ENCODE data around the gene ELOVL1. TPM values are rescaled to one million over a fixed set of nuclear protein-coding genes. Genes with fewer than 3 reads are reported as not detected.

Gene ELOVL1
- total and polyA plus RNA-seq, 10 of the 15 experiments (the other 5 are each of a cell fraction or from before 2014, with no cell fraction given), result 58.5 to 139 (median 89.8) TPM

GRCh38 chr1:43376723-43377235 is 9.0 kb upstream of the ELOVL1 start:
- no peak overlapping the region for H2AFZ ChIP-seq (ENCODE audit: control insufficient read depth, low read depth, low read length)
- ChIA-PET CTCF (interaction anchor here (0.6 to 3.5 kb wide), 7 partner anchors 9 to 150 kb away, joined by 3 to 14 read pairs (median 7); partner anchors contain the start of genes MED8 and SZT2), SMC1A (ENCODE audit: uncharacterized antibody, unreplicated experiment) (interaction anchor here (1.3 to 1.6 kb wide), 6 partner anchors 8 to 150 kb away, joined by 3 to 9 read pairs (median 5); partner anchors contain the start of genes CDC20 and ELOVL1), POLR2A (interaction anchor here (0.7 to 1.2 kb wide), 4 partner anchors 16 to 36 kb away, joined by 3 to 5 read pairs (median 4); partner anchors contain the start of gene CDC20), RAD21 (ENCODE audit: unreplicated experiment) (interaction anchor here (2.6 kb wide), 1 partner anchor 138 kb away, joined by 10 read pairs; no protein-coding TSS in a partner anchor)
- intact Hi-C loops (cut with micrococcal nuclease; ENCODE audit: unreplicated experiment) (no loop called here), in situ Hi-C loops (cut with MboI) (no loop called here)
- BruUV-seq (replicated peaks), result no TSS peak
- FAIRE-seq, result no peak
- H3K27me3 ChIP-seq (replicated peaks in 1 of 2; ENCODE audit: control insufficient read depth in 2 of 2, insufficient read depth in 2 of 2, low read length in 1 of 2), result no peaks in the 10 kb centered on the region
- TF ChIP-seq ZNF24 (IDR thresholded peaks at IDR 0.05) (no peak), MEF2B (IDR thresholded peaks at IDR 0.05; ENCODE audit: partially characterized antibody, poor library complexity, severe bottlenecking) (no peak), CUX1 (IDR thresholded peaks at IDR 0.05; ENCODE audit: insufficient replicate concordance, low read depth, low read length) (no peak), ZBTB11 (CRISPR knock-in tag; IDR thresholded peaks at IDR 0.05) (no peak)
- no peak overlapping the region for H3K4me3 ChIP-seq
- WGBS (ENCODE audit: insufficient coverage, insufficient replicate concordance, low lambda C conversion rate, missing lambda C conversion rate), result 91% methylated on average over 7 of the region's 7 CpGs
- H3K27ac ChIP-seq (ENCODE audit: control insufficient read depth, insufficient read depth), result no peak overlapping the region
- no peak overlapping the region for H3K9ac ChIP-seq (ENCODE audit: control insufficient read depth, insufficient read depth, low read length)
- no peaks in the 10 kb centered on the region for H3K9me3 ChIP-seq (replicated peaks; ENCODE audit: control insufficient read depth, insufficient read depth, low read length)
- H3K79me2 ChIP-seq (ENCODE audit: control insufficient read depth, insufficient read depth, low read length), result no peaks in the 10 kb centered on the region
- H3K36me3 ChIP-seq (ENCODE audit: control insufficient read depth in 2 of 2, insufficient read depth in 2 of 2, low read length in 1 of 2), result peaks cover 0 to 1% of the 10 kb centered on the region in 2 experiments; a peak in 2 of 4 replicates
- no peak for ATAC-seq
- H3K4me2 ChIP-seq (ENCODE audit: control insufficient read depth, insufficient read depth), result no peak overlapping the region
- DNase-seq (ENCODE audit: low read depth, low spot score), result no peak
- H4K20me1 ChIP-seq (ENCODE audit: control insufficient read depth, insufficient read depth), result no peaks in the 10 kb centered on the region
- no peaks in the 10 kb centered on the region; the same call in 1 of the 2 replicates for H3K4me1 ChIP-seq (ENCODE audit: control insufficient read depth, insufficient read depth, low read length)
